Calu3 (cell line): Measurements from ENCODE around the gene PROZ. TPM values are rescaled to one million over a fixed set of nuclear protein-coding genes. Genes with fewer than 3 reads are reported as not detected.

Experiments
- BruUV-seq: library from RNA; stranded (reverse); fragments of 400-500 nt; replicated peaks from 2 replicates; lab custom pipeline; 2021; lab: Mats Ljungman, UMichigan
- CTCF ChIA-PET: fragments of 300-600 bp; sonication (Branson Sonifier 250); formaldehyde crosslinking; loops from one replicate; lab custom pipeline; 2022; ENCODE audit warnings: antibody characterized with exemption; lab: Charles Lee
- DNase-seq: peaks from one replicate; pipeline ENCODE4 v3.0.0; 2022
- H3K27ac Mint-ChIP-seq: one replicate; pipeline ENCODE4 v1.8.0; 2022; ENCODE audit warnings: mixed read lengths; ENCODE audit not compliant: unreplicated experiment
- H3K27me3 Mint-ChIP-seq: one replicate; pipeline ENCODE4 v1.8.0; 2022; ENCODE audit warnings: mixed read lengths; ENCODE audit not compliant: unreplicated experiment
- H3K36me3 Mint-ChIP-seq: one replicate; pipeline ENCODE4 v1.8.0; 2022; ENCODE audit warnings: mild to moderate bottlenecking, moderate library complexity, mixed read lengths; ENCODE audit not compliant: insufficient read depth, unreplicated experiment
- H3K4me1 Mint-ChIP-seq: one replicate; pipeline ENCODE4 v1.8.0; 2022; ENCODE audit warnings: mild to moderate bottlenecking, low read depth, mixed read lengths; ENCODE audit not compliant: unreplicated experiment
- H3K4me3 Mint-ChIP-seq: one replicate; pipeline ENCODE4 v1.8.0; 2022; ENCODE audit warnings: mild to moderate bottlenecking, low read depth, moderate library complexity, mixed read lengths; ENCODE audit not compliant: unreplicated experiment
- H3K9me3 Mint-ChIP-seq: one replicate; pipeline ENCODE4 v1.8.0; 2022; ENCODE audit warnings: low read depth, mixed read lengths; ENCODE audit not compliant: unreplicated experiment
- intact Hi-C: fragments of 100-400 bp; cut with micrococcal nuclease; formaldehyde crosslinking; loops from one replicate; pipeline ENCODE4 v1.10.0; 2022; ENCODE audit not compliant: unreplicated experiment
- total RNA-seq: library from RNA; stranded (reverse); gene quantifications from 2 replicates; pipeline ENCODE4 v1.2.3, GENCODE V29; 2022
- TF ChIP-seq, protein P1 (sequence below): fragments of 200-600 bp; IDR thresholded peaks from one replicate; pipeline ENCODE4 v1.8.0; 2022; ENCODE audit warnings: antibody characterized with exemption; ENCODE audit not compliant: unreplicated experiment

Gene PROZ
- total RNA-seq, 1 experiment from 2014 or later: not detected

DNA sequence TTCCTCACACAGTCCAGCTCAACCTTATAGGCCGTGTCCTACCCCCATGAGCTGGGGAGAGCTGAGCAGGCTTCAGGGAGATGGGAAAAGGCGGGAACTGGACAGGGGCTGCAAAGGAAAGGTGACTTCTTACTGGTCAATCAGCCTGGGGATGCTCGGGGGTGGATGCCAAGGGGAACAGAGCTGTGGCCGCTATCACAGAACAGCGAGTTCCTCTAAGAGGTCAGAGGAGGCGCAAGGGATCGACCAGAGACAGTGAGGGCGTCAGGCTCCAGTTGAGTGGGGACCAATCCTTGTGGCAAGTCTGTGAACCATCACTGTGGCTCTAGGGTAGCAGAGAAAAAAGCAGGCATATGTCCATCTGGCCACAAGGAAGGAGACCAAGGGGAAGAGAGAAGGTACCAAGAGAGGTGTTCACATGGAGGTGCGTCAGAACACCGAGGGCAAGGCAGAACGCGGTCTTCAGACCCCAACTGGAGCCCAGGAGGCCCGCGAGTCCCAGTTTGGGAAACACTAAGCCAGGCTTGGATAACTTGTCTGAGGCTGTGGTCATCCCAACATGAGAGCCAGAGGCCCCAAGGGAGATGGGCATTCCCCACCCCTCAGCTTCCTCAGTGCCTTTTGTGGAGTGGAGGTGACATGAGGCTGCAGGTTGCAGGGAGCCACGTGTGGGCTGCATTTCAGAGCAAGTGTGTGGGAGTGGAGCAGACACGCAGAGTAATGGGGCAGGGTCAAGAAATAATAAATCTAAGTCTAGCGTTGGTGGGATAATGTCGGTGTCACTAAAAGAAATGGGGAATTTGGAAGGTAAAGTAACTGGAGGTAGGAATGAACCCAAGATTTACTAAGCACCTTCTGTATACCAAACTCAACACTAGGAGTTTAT, 31.9 kb upstream of the PROZ start:
- H3K36me3 Mint-ChIP-seq: no peaks in the 10 kb centered on the region
- DNase-seq: no peak
- no peak overlapping the region for H3K27ac Mint-ChIP-seq
- H3K4me1 Mint-ChIP-seq: no peaks in the 10 kb centered on the region
- CTCF ChIA-PET: no interaction called here
- peaks cover 27% of the 10 kb centered on the region for H3K27me3 Mint-ChIP-seq
- intact Hi-C loops: no loop called here
- BruUV-seq: no TSS peak
- TF ChIP-seq, protein P1, sequence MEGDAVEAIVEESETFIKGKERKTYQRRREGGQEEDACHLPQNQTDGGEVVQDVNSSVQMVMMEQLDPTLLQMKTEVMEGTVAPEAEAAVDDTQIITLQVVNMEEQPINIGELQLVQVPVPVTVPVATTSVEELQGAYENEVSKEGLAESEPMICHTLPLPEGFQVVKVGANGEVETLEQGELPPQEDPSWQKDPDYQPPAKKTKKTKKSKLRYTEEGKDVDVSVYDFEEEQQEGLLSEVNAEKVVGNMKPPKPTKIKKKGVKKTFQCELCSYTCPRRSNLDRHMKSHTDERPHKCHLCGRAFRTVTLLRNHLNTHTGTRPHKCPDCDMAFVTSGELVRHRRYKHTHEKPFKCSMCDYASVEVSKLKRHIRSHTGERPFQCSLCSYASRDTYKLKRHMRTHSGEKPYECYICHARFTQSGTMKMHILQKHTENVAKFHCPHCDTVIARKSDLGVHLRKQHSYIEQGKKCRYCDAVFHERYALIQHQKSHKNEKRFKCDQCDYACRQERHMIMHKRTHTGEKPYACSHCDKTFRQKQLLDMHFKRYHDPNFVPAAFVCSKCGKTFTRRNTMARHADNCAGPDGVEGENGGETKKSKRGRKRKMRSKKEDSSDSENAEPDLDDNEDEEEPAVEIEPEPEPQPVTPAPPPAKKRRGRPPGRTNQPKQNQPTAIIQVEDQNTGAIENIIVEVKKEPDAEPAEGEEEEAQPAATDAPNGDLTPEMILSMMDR: no peak
- no peak overlapping the region for H3K4me3 Mint-ChIP-seq
- no peaks in the 10 kb centered on the region for H3K9me3 Mint-ChIP-seq

DNA sequence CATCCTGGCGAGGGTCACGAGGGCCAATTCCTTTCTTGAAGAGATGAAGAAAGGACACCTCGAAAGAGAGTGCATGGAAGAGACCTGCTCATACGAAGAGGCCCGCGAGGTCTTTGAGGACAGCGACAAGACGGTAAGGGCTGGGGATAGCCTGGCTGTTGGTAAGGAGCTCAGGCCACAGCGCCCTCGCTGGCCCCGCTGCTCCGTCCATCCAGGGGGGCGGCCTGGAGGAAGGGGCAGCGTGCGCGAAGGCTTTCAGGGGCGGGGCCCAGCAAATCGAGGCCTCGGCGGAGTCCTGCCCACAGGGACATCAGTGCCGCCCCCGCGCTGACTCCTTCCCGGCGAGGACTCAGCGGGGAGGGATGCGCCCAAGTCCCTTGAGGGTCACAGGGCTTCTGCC, 29.0 kb upstream of the PROZ start:
- Mint-ChIP-seq H3K4me1 (no peaks in the 10 kb centered on the region), H3K27ac (no peak overlapping the region), H3K36me3 (no peaks in the 10 kb centered on the region), H3K9me3 (no peaks in the 10 kb centered on the region), H3K4me3 (no peak overlapping the region), H3K27me3 (peaks cover 27% of the 10 kb centered on the region)
- BruUV-seq: no TSS peak
- intact Hi-C loops: no loop called here
- DNase-seq: no peak
- TF ChIP-seq, protein P1: no peak
- CTCF ChIA-PET: no interaction called here

DNA sequence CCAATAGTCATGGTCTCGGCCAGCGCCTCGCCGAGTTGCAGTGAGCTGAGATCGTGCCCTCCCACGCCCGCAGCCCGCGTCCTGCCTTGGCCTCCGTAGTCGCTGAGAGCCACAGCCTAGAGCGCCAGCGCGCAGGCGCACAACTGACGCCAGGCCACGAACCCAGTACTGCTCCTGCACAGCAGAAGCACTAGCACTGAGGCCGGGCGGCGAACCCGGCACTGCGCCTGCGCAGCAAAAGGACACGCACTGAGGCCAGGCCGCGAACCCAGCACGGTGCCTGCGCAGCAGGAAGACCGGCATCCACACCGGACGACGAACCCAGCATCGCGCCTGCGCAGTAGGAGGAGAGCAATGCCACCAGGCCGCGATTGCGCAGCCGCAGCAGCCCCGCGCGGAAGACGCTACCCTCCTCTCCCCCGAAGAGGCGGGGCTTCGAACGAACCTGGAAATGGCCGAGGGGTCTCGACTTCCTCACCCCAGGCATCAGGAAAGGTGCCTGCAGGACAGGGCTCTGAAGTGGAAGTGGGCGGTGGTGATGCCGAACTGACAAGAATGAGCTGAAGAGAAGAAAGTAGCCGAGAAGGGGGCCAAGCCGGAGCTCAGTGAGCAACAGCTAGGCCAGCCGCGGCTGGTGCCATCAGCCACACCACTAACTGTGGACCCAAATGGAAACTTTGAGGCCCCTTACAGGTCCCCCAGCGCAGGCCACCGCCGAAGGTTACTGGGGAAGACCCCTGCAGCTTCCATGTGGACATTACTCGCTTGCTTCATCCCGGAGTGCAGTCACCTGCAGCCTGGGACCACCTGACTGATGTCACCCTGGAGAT, 28.3 kb upstream of the PROZ start:
- no TSS peak for BruUV-seq
- no peak overlapping the region for H3K4me3 Mint-ChIP-seq
- H3K4me1 Mint-ChIP-seq: no peaks in the 10 kb centered on the region
- DNase-seq: no peak
- CTCF ChIA-PET: no interaction called here
- no peak overlapping the region for H3K27ac Mint-ChIP-seq
- intact Hi-C loops: no loop called here
- TF ChIP-seq, protein P1: no peak
- H3K36me3 Mint-ChIP-seq: no peaks in the 10 kb centered on the region
- no peaks in the 10 kb centered on the region for H3K9me3 Mint-ChIP-seq
- H3K27me3 Mint-ChIP-seq: peaks cover 27% of the 10 kb centered on the region

DNA sequence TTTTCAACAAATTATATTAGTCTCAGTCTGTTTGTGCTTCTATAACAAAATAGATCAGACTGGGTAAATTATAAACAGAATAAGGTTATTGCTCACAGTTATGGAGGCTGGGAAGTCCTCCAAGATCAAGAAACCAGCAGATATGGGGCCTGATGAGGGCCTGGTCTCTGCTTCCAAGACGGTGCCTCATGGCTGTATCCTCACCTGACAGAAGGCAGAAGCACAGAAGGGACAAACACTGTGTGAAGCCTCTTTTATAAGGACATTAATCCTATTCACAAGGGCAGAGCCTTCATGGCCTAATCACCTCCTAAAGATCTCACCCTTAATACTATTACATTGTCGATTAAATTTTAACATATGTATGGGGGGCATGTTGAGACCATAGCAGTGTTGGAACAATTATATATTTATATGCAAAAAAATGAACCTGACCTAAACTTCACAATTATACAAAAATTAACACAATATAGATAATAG, 23.1 kb upstream of the PROZ start:
- Mint-ChIP-seq H3K27me3 (no peaks in the 10 kb centered on the region), H3K4me3 (no peak overlapping the region), H3K4me1 (no peaks in the 10 kb centered on the region), H3K27ac (no peak overlapping the region), H3K36me3 (no peaks in the 10 kb centered on the region), H3K9me3 (no peaks in the 10 kb centered on the region)
- CTCF ChIA-PET: no interaction called here
- DNase-seq: no peak
- no TSS peak for BruUV-seq
- TF ChIP-seq, protein P1: no peak
- intact Hi-C loops: no loop called here
